Duodenal mucosa (tissue), 2 donors: ENCODE data around the gene SAMD4B.
A peak's percentile ranks its signal among the peaks of the same experiment; 100 is the strongest.

ENCODE experiments used
- H3K27ac ChIP-seq: one replicate; pipeline ENCODE4 v1.7.0; 2013; ENCODE audit warnings: low read depth, low read length
- H3K27me3 ChIP-seq, 2 donors: one replicate each; pipeline ENCODE4 v1.7.0; 2013; ENCODE audit warnings: low read length in 2 of 2, control low read depth in 1 of 2; ENCODE audit not compliant: insufficient read depth in 2 of 2, control insufficient read depth in 1 of 2
- H3K36me3 ChIP-seq, 2 donors: one replicate each; pipeline ENCODE4 v1.7.0; 2013; ENCODE audit warnings: low read length in 2 of 2, control low read depth in 1 of 2; ENCODE audit not compliant: insufficient read depth in 2 of 2, control insufficient read depth in 1 of 2
- H3K4me1 ChIP-seq, 2 donors: one replicate each; pipeline ENCODE4 v1.7.0; 2013; ENCODE audit warnings: low read length in 2 of 2, control low read depth in 1 of 2; ENCODE audit not compliant: insufficient read depth in 2 of 2, control insufficient read depth in 1 of 2
- H3K4me3 ChIP-seq, 2 donors: one replicate each; pipeline ENCODE4 v1.7.0; 2013; ENCODE audit warnings: low read length in 2 of 2, low read depth in 1 of 2
- H3K9ac ChIP-seq, 2 donors: one replicate each; pipeline ENCODE4 v1.7.0; 2013; ENCODE audit warnings: low read length in 2 of 2, low read depth in 1 of 2
- H3K9me3 ChIP-seq, 2 donors: one replicate each; pipeline ENCODE4 v1.7.0; 2013; ENCODE audit warnings: low read length in 2 of 2, control low read depth in 1 of 2; ENCODE audit not compliant: control insufficient read depth in 1 of 2

The SAMD4B gene

GRCh38 chr19:39408392-39409207 lies 66.4 kb downstream of the SAMD4B start:
- peak overlapping the region; percentile 100 for H3K9ac ChIP-seq
- H3K27me3 ChIP-seq, result no peaks in the 10 kb centered on the region
- peaks cover 27 to 31% of the 10 kb centered on the region in 2 donors for H3K4me1 ChIP-seq
- peak overlapping the region; percentile 99 for H3K27ac ChIP-seq
- peak overlapping the region; percentile 95 to 96 for H3K4me3 ChIP-seq
- H3K36me3 ChIP-seq, result peaks cover 14 to 20% of the 10 kb centered on the region in 2 donors
- H3K9me3 ChIP-seq, result no peaks in the 10 kb centered on the region

GRCh38 chr19:39409208-39410016 lies 67.2 kb downstream of the SAMD4B start:
- peaks cover 0 to 4% of the 10 kb centered on the region in 2 donors for H3K27me3 ChIP-seq
- H3K4me3 ChIP-seq, result peak overlapping the region; percentile 95 to 96
- H3K36me3 ChIP-seq, result peaks cover 14 to 20% of the 10 kb centered on the region in 2 donors
- peak overlapping the region; percentile 100 for H3K9ac ChIP-seq
- no peaks in the 10 kb centered on the region for H3K9me3 ChIP-seq
- peak overlapping the region; percentile 99 for H3K27ac ChIP-seq
- H3K4me1 ChIP-seq, result peaks cover 25 to 32% of the 10 kb centered on the region in 2 donors

DNA sequence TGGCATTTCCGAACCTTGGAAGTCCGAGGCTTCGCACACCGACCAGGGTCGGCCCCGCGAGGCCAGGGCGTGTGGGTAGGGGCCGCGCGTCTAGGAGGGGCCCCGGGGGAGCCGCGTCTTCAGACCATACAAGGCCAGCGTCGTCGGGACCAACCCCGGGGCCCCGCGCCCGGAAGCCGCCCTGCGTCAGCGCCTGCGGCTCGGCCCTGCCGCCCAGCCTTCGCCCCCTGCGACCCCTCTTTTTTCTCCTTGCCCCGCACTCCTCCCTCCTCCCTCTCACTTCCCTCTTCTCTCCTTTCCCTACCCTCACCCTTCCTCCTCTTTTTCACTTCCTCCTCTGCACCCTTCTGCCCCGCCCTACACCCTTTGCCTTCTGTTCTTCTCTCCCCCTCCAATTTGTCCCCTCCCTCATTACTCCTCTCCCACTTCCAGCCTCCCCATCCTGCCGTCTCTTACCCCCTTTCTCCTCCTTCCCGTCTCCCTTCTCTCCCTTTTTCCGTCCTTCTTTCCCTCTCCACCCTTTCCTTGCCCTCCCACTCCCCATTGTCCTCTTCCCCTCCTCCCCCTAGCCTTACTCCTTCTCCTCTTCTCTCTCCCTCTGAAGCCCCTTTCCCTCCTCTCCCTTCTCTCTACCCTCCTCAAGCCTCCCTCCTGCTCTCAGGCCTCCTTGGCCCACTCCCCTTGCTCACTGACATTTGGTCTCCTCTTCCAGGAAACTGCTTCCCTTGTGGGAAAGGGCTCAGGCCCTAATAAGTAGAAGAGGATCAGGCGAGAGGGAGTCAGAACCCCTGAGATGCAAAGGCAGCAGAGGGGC lies 68.0 kb downstream of the SAMD4B start:
- H3K27me3 ChIP-seq, result peaks cover 0 to 4% of the 10 kb centered on the region in 2 donors
- peaks cover 26 to 29% of the 10 kb centered on the region in 2 donors for H3K4me1 ChIP-seq
- H3K9ac ChIP-seq, result peak overlapping the region; percentile 34 to 100
- peak overlapping the region; percentile 60 to 72 for H3K4me3 ChIP-seq
- H3K27ac ChIP-seq, result peak overlapping the region; percentile 99
- H3K9me3 ChIP-seq, result no peaks in the 10 kb centered on the region
- H3K36me3 ChIP-seq, result peaks cover 14 to 20% of the 10 kb centered on the region in 2 donors

GRCh38 chr19:39410831-39411080 lies 68.5 kb downstream of the SAMD4B start:
- peaks cover 14 to 20% of the 10 kb centered on the region in 2 donors for H3K36me3 ChIP-seq
- peak overlapping the region; percentile 60 to 72 for H3K4me3 ChIP-seq
- H3K27ac ChIP-seq, result peak overlapping the region; percentile 99
- no peaks in the 10 kb centered on the region for H3K9me3 ChIP-seq
- H3K4me1 ChIP-seq, result peaks cover 21 to 24% of the 10 kb centered on the region in 2 donors
- H3K9ac ChIP-seq, result peak overlapping the region; percentile 34 to 100
- H3K27me3 ChIP-seq, result peaks cover 0 to 4% of the 10 kb centered on the region in 2 donors

- H3K9ac ChIP-seq, result peak overlapping the region; percentile 34 to 100
- peak overlapping the region; percentile 99 for H3K27ac ChIP-seq
- peaks cover 21 to 22% of the 10 kb centered on the region in 2 donors for H3K4me1 ChIP-seq
- peak overlapping the region; percentile 60 to 72 for H3K4me3 ChIP-seq
- peaks cover 0 to 4% of the 10 kb centered on the region in 2 donors for H3K27me3 ChIP-seq
- H3K36me3 ChIP-seq, result peaks cover 14 to 20% of the 10 kb centered on the region in 2 donors
- no peaks in the 10 kb centered on the region for H3K9me3 ChIP-seq
These were observed 69.0 kb downstream of the SAMD4B start for GRCh38 chr19:39411081-39411831.

DNA sequence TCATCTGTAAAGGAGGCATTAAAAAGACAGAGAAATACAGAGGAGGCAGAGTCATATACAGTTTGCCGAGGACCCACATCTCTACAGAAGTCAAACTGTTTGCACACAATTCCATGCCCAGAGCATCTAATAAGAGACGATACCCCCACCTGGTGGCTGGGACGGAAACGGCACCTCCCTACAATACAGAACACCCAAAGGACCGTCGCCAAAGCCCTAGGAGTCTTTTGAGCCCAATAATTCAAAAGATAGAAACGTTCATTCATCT lies 69.5 kb downstream of the SAMD4B start:
- Histone ChIP-seq H3K9me3 (no peaks in the 10 kb centered on the region), H3K4me1 (peaks cover 21 to 22% of the 10 kb centered on the region in 2 donors), H3K4me3 (peak overlapping the region; percentile 45 to 60), H3K27ac (peak overlapping the region; percentile 99), H3K9ac (peak overlapping the region; percentile 34 to 100), H3K36me3 (peaks cover 14 to 20% of the 10 kb centered on the region in 2 donors), H3K27me3 (peaks cover 0 to 4% of the 10 kb centered on the region in 2 donors)

- H3K9me3 ChIP-seq, result no peaks in the 10 kb centered on the region
These were observed 70.1 kb downstream of the SAMD4B start, which contains the start of gene PLEKHG2 for GRCh38 chr19:39412100-39412866. Gene PLEKHG2 (plus strand): TSS chr19:39412669. CDS start chr19:39414087, 1,418 bp downstream.

DNA sequence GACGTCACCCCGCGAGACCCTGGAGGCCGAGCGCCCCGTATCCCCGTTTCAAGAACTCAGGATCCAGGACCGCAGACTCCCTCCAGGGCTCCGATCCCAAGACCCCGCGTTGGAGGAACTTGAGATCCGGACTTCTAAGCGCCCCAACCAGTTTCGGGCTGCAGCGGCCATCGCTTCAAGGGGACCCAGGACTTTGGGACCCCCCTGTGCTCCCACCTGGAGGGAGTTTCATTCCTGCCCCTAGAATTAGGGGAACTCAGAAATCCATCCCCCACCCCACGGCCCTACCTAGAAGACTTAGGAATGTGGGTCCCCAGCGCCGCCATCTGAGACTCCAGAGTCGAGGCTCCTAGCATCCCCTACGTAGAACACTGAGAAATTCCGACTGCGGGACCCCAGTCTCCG lies 70.6 kb downstream of the SAMD4B start:
- Histone ChIP-seq H3K9ac (peak overlapping the region; percentile 76 to 80), H3K36me3 (peaks cover 11% of the 10 kb centered on the region in 2 donors), H3K4me3 (peak overlapping the region; percentile 71 to 83), H3K27me3 (peaks cover 0 to 4% of the 10 kb centered on the region in 2 donors), H3K4me1 (peaks cover 21 to 22% of the 10 kb centered on the region in 2 donors), H3K9me3 (no peaks in the 10 kb centered on the region), H3K27ac (peak overlapping the region; percentile 91)

More at GRCh38 chr19:39412100-39412866, 70.1 kb downstream of the SAMD4B start, which contains the start of gene PLEKHG2:
- Histone ChIP-seq H3K27ac (peak within 1 kb of the TSS; percentile 99), H3K4me1 (peaks cover 21 to 22% of the 10 kb centered on the region in 2 donors), H3K4me3 (peak within 1 kb of the TSS; percentile 71 to 83), H3K9ac (peak within 1 kb of the TSS; percentile 76 to 100), H3K27me3 (peaks cover 0 to 4% of the 10 kb centered on the region in 2 donors), H3K36me3 (peaks cover 14 to 16% of the 10 kb centered on the region in 2 donors)
